ENCODE data around the gene FGFBP3.

DNA sequence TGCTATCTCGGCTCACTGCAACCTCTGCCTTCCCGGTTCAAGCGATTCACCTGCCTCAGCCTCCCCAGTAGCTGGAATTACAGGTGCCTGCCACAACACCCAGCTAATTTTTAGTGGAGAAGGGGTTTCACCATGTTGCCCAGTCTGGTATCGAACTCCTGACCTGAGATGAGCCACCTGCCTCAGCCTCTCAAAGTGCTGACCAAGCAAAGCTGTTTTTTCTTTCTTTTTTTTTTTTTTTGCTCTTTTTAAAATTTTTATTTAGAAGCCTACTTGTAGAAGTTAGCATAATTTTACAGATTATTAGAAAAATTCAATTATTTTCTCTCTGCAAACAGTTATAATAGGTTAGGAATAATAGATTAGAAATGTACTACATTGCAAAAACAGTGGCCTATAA, 1.2 kb upstream of the FGFBP3 start:
- TF ChIP-seq, protein P1, sequence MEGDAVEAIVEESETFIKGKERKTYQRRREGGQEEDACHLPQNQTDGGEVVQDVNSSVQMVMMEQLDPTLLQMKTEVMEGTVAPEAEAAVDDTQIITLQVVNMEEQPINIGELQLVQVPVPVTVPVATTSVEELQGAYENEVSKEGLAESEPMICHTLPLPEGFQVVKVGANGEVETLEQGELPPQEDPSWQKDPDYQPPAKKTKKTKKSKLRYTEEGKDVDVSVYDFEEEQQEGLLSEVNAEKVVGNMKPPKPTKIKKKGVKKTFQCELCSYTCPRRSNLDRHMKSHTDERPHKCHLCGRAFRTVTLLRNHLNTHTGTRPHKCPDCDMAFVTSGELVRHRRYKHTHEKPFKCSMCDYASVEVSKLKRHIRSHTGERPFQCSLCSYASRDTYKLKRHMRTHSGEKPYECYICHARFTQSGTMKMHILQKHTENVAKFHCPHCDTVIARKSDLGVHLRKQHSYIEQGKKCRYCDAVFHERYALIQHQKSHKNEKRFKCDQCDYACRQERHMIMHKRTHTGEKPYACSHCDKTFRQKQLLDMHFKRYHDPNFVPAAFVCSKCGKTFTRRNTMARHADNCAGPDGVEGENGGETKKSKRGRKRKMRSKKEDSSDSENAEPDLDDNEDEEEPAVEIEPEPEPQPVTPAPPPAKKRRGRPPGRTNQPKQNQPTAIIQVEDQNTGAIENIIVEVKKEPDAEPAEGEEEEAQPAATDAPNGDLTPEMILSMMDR (IDR thresholded peaks at IDR 0.05) = no peak
- TF ChIP-seq POLR2A (IDR thresholded peaks at IDR 0.05) = no peak
- no peak for TF ChIP-seq POLR2AphosphoS5 (IDR thresholded peaks at IDR 0.05)
- TF ChIP-seq EP300 (IDR thresholded peaks at IDR 0.05) = no peak
